HepG2 (cell line): ENCODE results near the gene RASIP1. TPM values are rescaled to one million over a fixed set of nuclear protein-coding genes. Genes with fewer than 3 reads are reported as not detected.

Experiments used
- AHDC1 ChIP-seq: sonication (generic); formaldehyde crosslinking; IDR thresholded peaks from 2 replicates; pipeline ENCODE4 v1.5.1; 2020; ENCODE audit warnings: mild to moderate bottlenecking, missing genetic modification reagents, borderline replicate concordance
- BHLHE40 ChIP-seq: IDR thresholded peaks from 2 replicates; pipeline ENCODE4 v1.6.1; 2011; ENCODE audit warnings: low read length, improper control_type of control experiment
- BRF2 ChIP-seq: sonication (generic); formaldehyde crosslinking; IDR thresholded peaks from 2 replicates; pipeline ENCODE4 v1.8.1; 2022; ENCODE audit warnings: mild to moderate bottlenecking, missing genetic modification reagents
- ERF ChIP-seq: IDR thresholded peaks from 2 replicates; pipeline ENCODE4 v1.6.1; 2018; ENCODE audit warnings: missing biosample characterization, missing genetic modification reagents
- HDAC6 ChIP-seq: fragments of 200-600 bp; sonication (generic); IDR thresholded peaks from 2 replicates; pipeline ENCODE4 v1.7.0; 2017; ENCODE audit warnings: mild to moderate bottlenecking, antibody characterized with exemption, low read length, low read depth
- HOXA5 ChIP-seq: sonication (generic); formaldehyde crosslinking; IDR thresholded peaks from 2 replicates; pipeline ENCODE4 v1.4.0; 2020; ENCODE audit warnings: missing genetic modification reagents
- IKZF4 ChIP-seq: sonication (generic); formaldehyde crosslinking; IDR thresholded peaks from 2 replicates; pipeline ENCODE4 v1.5.1; 2020; ENCODE audit warnings: borderline replicate concordance, mild to moderate bottlenecking, low read depth, missing genetic modification reagents; ENCODE audit errors: not compliant biosample characterization
- LCORL ChIP-seq, 2 experiments: fragments of 450-650 bp in 1 of 2; sonication (generic) in 1 of 2; formaldehyde crosslinking in 1 of 2; IDR thresholded peaks; 2 replicates each; pipeline versions ENCODE4 v1.5.0 to v1.6.1; 2017 to 2020; ENCODE audit warnings: antibody characterized with exemption in 1 of 2, missing genetic modification reagents in 1 of 2
- REL ChIP-seq: sonication (generic); formaldehyde crosslinking; conservative IDR thresholded peaks from 2 replicates; pipeline ENCODE4 v1.8.0; 2022; ENCODE audit warnings: mild to moderate bottlenecking, missing genetic modification reagents, moderate library complexity
- SETDB1 ChIP-seq: sonication (generic); formaldehyde crosslinking; IDR thresholded peaks from 2 replicates; pipeline ENCODE4 v1.5.1; 2020; ENCODE audit warnings: missing genetic modification reagents, mild to moderate bottlenecking, borderline replicate concordance
- SRSF4 ChIP-seq: fragments of 200-400 bp; formaldehyde crosslinking; IDR thresholded peaks from one replicate; pipeline ENCODE4 v1.6.1; 2018; ENCODE audit warnings: mild to moderate bottlenecking, low read depth, low read length, moderate library complexity; ENCODE audit not compliant: poor library complexity, severe bottlenecking
- SRY ChIP-seq: sonication (generic); formaldehyde crosslinking; IDR thresholded peaks from 2 replicates; pipeline ENCODE4 v1.8.0; 2022; ENCODE audit warnings: mild to moderate bottlenecking, missing genetic modification reagents
- TEAD3 ChIP-seq: optimal IDR thresholded peaks from 2 replicates; pipeline ENCODE3; 2016; ENCODE audit warnings: borderline replicate concordance
- TFE3 ChIP-seq: IDR thresholded peaks from 2 replicates; pipeline ENCODE4 v1.6.1; 2016
- TMF1 ChIP-seq: sonication (generic); formaldehyde crosslinking; IDR thresholded peaks from 2 replicates; pipeline ENCODE4 v1.8.1; 2022; ENCODE audit warnings: low read depth, missing genetic modification reagents
- ZNF263 ChIP-seq: sonication (generic); formaldehyde crosslinking; IDR thresholded peaks from 2 replicates; pipeline ENCODE4 v1.4.0; 2020; ENCODE audit warnings: missing genetic modification reagents
- ZNF660 ChIP-seq: sonication (generic); formaldehyde crosslinking; IDR thresholded peaks from 2 replicates; pipeline ENCODE4 v1.5.1; 2020; ENCODE audit warnings: mild to moderate bottlenecking, low read depth, missing genetic modification reagents, borderline replicate concordance
- ZNF770 ChIP-seq: sonication (generic); formaldehyde crosslinking; IDR thresholded peaks from 2 replicates; pipeline ENCODE4 v1.5.0; 2020; ENCODE audit warnings: mild to moderate bottlenecking, missing genetic modification reagents
- polyA plus RNA-seq, 8 experiments: library from polyadenylated mRNA; depleted of rRNA in 3 of 8; stranded (reverse) in 7 of 8; unstranded in 1 of 8; fragments of >200 nt; fragmentation: Illumina TruSeq in 4 of 8; extraction: Trizol in 4 of 8; gene quantifications; 2 replicates each; pipeline versions ENCODE4 v1.2.1 to v1.2.3, GENCODE V29; 2011 to 2016; ENCODE audit warnings: low read depth in 4 of 8, missing spikeins in 1 of 8, mixed read lengths in 1 of 8; ENCODE audit not compliant: insufficient read depth in 1 of 8
- total RNA-seq, 5 experiments: library from RNA; depleted of rRNA; stranded (reverse); fragments of >200 nt; fragmentation: Illumina TruSeq; extraction: Trizol; gene quantifications; 2 replicates each; pipeline ENCODE4 v1.2.3, GENCODE V29; 2016; ENCODE audit warnings: low read depth in 1 of 5

RASIP1 gene
- total and polyA plus RNA-seq, 2 of the 13 experiments (the other 11 are each of a cell fraction or from before 2014, with no cell fraction given) = 0.44 to 0.58 TPM

- TF ChIP-seq TMF1 = peak; percentile 95
- TF ChIP-seq HOXA5 (CRISPR knock-in tag) = 0 out of 2 replicates have a peak, but pooled peaks have one; percentile 66
- TF ChIP-seq BHLHE40 = peak; percentile 53; the same call in 1 of the 2 replicates
- TF ChIP-seq AHDC1 (CRISPR knock-in tag) = peak; percentile 16; the same call in 1 of the 2 replicates
- no peak for TF ChIP-seq HDAC6
- no peak for TF ChIP-seq SETDB1
- TF ChIP-seq ERF (CRISPR knock-in tag) = peak; percentile 6; the same call in 1 of the 2 replicates
- TF ChIP-seq SRSF4 = no peak
- TF ChIP-seq ZNF660 (CRISPR knock-in tag) = no peak
- peak; percentile 97 for TF ChIP-seq IKZF4 (CRISPR knock-in tag)
- peak; percentile 72; the same call in 1 of the 2 replicates for TF ChIP-seq ZNF263
- no peak for TF ChIP-seq LCORL (IDR thresholded peaks at IDR 0.05)
- peak; percentile 85 for TF ChIP-seq LCORL (CRISPR knock-in tag; IDR thresholded peaks at IDR 0.05)
- TF ChIP-seq SRY = peak; percentile 83; the same call in 1 of the 2 replicates
- no peak for TF ChIP-seq TEAD3 (CRISPR knock-in tag)
- TF ChIP-seq REL (CRISPR knock-in tag) = peak; percentile 56; the same call in 1 of the 2 replicates
- TF ChIP-seq TFE3 (CRISPR knock-in tag) = no peak
- TF ChIP-seq ZNF770 (CRISPR knock-in tag) = peak; percentile 73
- peak; percentile 96 for TF ChIP-seq BRF2
These were observed 1.6 kb downstream of the RASIP1 start (continued) for GRCh38 chr19:48738557-48739403.
